KOPT-K1 (cell line): Measurements from ENCODE around the gene ARHGAP45.

Experiments
- H3K27ac ChIP-seq: fragments of 200-600 bp; sonication (generic); 2 replicates; pipeline ENCODE4 v1.5.1; 2016; ENCODE audit warnings: antibody characterized with exemption, mild to moderate bottlenecking, low read depth, low read length; ENCODE audit not compliant: poor library complexity, severe bottlenecking
- H3K36me3 ChIP-seq: fragments of 200-600 bp; sonication (generic); 2 replicates; pipeline ENCODE4 v1.5.1; 2017; ENCODE audit warnings: antibody characterized with exemption, mild to moderate bottlenecking, low read length, moderate library complexity; ENCODE audit not compliant: insufficient read depth
- H3K9me3 ChIP-seq: fragments of 200-600 bp; sonication (generic); 2 replicates; pipeline ENCODE4 v1.5.1; 2017; ENCODE audit warnings: antibody characterized with exemption, low read length, mild to moderate bottlenecking; ENCODE audit not compliant: insufficient read depth, poor library complexity, severe bottlenecking

Gene ARHGAP45

GRCh38 chr19:1115646-1116420, 48.9 kb downstream of the ARHGAP45 start:
- H3K27ac ChIP-seq = no peak overlapping the region
- no peaks in the 10 kb centered on the region for H3K9me3 ChIP-seq
- H3K36me3 ChIP-seq = peaks cover 65% of the 10 kb centered on the region

- Histone ChIP-seq H3K9me3 (no peaks in the 10 kb centered on the region), H3K27ac (no peak overlapping the region), H3K36me3 (peaks cover 72% of the 10 kb centered on the region)
These were observed 50.0 kb downstream of the ARHGAP45 start for GRCh38 chr19:1116726-1117581.

GRCh38 chr19:1117654-1118053, 50.7 kb downstream of the ARHGAP45 start:
- H3K9me3 ChIP-seq = no peaks in the 10 kb centered on the region
- H3K36me3 ChIP-seq = peaks cover 72% of the 10 kb centered on the region
- H3K27ac ChIP-seq = no peak overlapping the region

GRCh38 chr19:1118999-1119398, 52.0 kb downstream of the ARHGAP45 start:
- peaks cover 77% of the 10 kb centered on the region for H3K36me3 ChIP-seq
- no peak overlapping the region for H3K27ac ChIP-seq
- H3K9me3 ChIP-seq = no peaks in the 10 kb centered on the region

GRCh38 chr19:1119475-1120217, 52.7 kb downstream of the ARHGAP45 start:
- Histone ChIP-seq H3K9me3 (no peaks in the 10 kb centered on the region), H3K27ac (no peak overlapping the region), H3K36me3 (peaks cover 80% of the 10 kb centered on the region)

- Histone ChIP-seq H3K36me3 (peaks cover 83% of the 10 kb centered on the region), H3K27ac (no peak overlapping the region), H3K9me3 (no peaks in the 10 kb centered on the region)
These were observed 54.4 kb downstream of the ARHGAP45 start for GRCh38 chr19:1121395-1121794.

- H3K27ac ChIP-seq = no peak overlapping the region
- H3K36me3 ChIP-seq = peaks cover 82% of the 10 kb centered on the region
- H3K9me3 ChIP-seq = no peaks in the 10 kb centered on the region
These were observed 55.3 kb downstream of the ARHGAP45 start for GRCh38 chr19:1122021-1122971.

- no peak overlapping the region for H3K27ac ChIP-seq
- peaks cover 79% of the 10 kb centered on the region for H3K36me3 ChIP-seq
- H3K9me3 ChIP-seq = no peaks in the 10 kb centered on the region
These were observed 56.0 kb downstream of the ARHGAP45 start for GRCh38 chr19:1122972-1123363.

- Histone ChIP-seq H3K36me3 (peaks cover 75% of the 10 kb centered on the region), H3K27ac (no peak overlapping the region)
These were observed 56.4 kb downstream of the ARHGAP45 start for GRCh38 chr19:1123381-1123780.

GRCh38 chr19:1123885-1124677, 57.1 kb downstream of the ARHGAP45 start:
- Histone ChIP-seq H3K9me3 (no peaks in the 10 kb centered on the region), H3K36me3 (peaks cover 69% of the 10 kb centered on the region), H3K27ac (no peak overlapping the region)

More at GRCh38 chr19:1123381-1123780, 56.4 kb downstream of the ARHGAP45 start:
- H3K9me3 ChIP-seq = no peaks in the 10 kb centered on the region

- peaks cover 51% of the 10 kb centered on the region for H3K36me3 ChIP-seq
- no peaks in the 10 kb centered on the region for H3K9me3 ChIP-seq
- H3K27ac ChIP-seq = no peak overlapping the region
These were observed 58.9 kb downstream of the ARHGAP45 start for GRCh38 chr19:1125601-1126467.

GRCh38 chr19:1126984-1127760, 60.2 kb downstream of the ARHGAP45 start:
- H3K27ac ChIP-seq = no peak overlapping the region

More at GRCh38 chr19:1126984-1127760, 60.2 kb downstream of the ARHGAP45 start:
- no peaks in the 10 kb centered on the region for H3K9me3 ChIP-seq
- peaks cover 40% of the 10 kb centered on the region for H3K36me3 ChIP-seq
